Hypothalamus (tissue), 51 donors: ENCODE results near the gene ARFGEF3.

ENCODE experiments used
- DNase-seq, 51 donors: peaks; one replicate each; lab custom pipeline; 2025; lab: John Stamatoyannopoulos, UW

ARFGEF3 gene

DNA sequence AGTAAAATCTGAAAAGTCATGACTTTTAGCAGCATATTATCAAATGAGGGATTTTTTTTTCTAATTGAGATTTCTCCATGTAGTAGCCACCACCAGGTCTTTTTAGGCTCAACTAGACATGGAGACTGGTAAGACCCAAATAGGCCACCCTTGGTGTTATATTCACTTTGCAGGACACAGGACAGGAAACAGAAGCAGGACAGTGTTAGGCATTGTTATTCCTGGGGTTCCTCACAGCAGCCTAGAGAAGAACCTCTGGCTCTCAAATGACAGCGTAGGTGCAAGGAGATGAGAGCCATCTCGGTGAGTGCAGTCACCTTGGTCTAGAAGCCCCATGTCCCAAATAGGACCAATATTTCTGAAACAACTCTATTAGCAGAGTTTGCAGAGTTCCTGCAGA, 75.7 kb downstream of the ARFGEF3 start:
- no peak for DNase-seq

DNA sequence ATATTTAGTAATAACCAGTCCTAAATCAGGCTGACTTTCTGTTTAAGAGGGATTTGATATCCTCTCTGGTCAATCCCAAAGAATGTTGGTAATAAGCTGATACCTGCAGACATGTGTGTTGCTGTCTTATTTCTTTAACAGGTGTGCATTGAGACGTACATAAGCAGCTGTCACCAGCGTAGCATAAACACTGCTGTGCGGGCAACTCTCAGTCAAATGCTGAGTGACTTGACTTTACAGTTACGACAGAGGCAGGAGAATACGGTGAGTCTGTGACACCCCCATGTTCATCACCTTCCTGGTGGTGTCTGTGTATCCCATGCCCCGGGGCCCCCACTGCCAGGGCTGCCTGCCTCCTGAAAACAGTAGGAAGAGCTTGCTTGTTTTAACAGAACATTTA, 76.6 kb downstream of the ARFGEF3 start:
- no peak for DNase-seq

DNA sequence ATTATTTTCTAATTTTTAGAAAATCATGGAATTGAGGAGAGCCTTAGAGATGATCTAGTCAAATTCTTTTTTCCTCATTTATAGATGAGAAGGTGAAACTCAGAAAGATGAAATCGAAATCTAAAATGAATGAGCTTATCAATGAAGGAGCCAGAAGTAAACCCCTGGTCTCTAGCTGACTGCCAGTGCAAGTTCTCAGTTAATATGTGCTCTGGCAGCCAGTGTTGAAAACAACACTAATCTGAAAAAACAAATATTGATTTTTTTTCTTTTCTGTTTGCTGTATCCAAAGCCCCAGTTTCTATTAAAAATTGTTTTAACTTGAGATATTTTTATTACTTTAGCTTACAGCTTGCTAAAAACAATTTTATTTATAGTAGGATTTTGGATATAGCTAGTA, 78.0 kb downstream of the ARFGEF3 start:
- DNase-seq: no peak

DNA sequence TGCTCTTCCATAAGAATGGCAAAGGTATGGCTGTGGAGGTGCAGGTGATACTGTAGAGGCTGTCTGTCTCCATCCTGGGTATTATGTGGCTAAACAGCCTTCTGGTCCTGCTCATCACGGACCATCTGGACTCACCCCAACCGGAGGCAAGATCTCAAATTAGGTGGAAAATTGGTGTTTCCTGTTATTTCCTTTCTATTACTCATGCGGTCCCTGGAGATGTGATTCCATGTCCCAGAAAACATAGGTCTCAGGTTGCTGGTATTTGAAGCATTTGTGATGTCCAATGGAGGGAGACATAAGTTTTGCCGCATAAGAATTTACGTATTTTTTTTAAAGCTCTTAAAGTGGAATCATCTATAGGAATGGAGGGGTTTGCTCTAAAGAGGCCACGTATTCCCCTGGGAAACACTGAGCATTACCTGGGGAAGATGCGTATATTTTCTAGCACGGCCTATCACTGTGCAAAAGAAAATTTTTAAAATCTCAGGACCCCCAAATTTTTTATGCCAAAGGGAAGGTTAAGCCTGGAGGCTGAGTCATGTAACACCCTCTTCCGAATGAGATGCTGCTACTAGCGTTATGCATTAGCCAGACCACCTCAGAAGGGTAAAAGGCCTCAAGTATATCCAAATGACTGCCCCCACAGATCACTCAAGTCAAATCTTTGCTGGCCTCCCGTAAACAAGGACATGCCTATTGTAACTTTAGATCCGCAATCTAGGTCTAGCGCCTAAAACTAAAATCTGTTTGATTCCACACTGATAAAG, 78.9 kb downstream of the ARFGEF3 start:
- no peak for DNase-seq

DNA sequence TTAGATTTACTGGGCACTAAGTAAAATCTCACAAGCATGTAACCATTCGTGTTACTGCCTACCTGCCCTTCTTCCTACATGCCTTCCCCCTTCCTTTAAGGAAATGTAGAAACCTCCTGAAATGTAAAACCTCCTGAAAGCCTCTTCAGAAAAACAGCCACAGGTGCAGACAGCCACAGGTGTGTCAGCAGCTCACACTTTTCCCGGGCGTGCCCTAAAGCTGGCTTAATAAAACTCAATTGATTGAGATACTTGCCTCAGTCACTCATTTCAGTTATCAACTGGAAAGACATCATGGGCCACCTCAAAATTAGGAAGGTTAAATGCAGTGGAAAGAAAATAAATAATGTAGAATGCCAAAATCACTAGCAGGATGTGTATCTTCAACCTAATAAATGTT, 79.6 kb downstream of the ARFGEF3 start:
- DNase-seq: no peak

DNA sequence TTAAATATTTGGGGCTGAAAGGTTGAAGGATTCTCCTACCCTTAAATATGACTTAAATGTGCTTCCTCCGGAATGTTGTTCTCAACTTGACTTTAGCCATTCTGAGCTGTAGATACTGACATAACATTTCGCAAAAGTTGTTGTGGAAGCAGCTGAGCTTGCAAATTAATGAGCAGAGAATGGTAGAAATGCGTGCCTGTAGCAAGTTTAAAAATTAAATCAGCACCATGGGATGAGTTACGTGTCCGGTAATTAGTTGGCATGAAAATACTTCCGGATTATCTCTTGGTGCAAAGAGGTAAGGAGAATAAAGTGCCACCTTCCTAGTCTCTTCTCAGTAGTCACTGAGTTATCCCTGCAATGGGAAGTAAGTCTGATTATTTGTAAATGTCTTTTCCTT, 80.2 kb downstream of the ARFGEF3 start:
- no peak for DNase-seq

DNA sequence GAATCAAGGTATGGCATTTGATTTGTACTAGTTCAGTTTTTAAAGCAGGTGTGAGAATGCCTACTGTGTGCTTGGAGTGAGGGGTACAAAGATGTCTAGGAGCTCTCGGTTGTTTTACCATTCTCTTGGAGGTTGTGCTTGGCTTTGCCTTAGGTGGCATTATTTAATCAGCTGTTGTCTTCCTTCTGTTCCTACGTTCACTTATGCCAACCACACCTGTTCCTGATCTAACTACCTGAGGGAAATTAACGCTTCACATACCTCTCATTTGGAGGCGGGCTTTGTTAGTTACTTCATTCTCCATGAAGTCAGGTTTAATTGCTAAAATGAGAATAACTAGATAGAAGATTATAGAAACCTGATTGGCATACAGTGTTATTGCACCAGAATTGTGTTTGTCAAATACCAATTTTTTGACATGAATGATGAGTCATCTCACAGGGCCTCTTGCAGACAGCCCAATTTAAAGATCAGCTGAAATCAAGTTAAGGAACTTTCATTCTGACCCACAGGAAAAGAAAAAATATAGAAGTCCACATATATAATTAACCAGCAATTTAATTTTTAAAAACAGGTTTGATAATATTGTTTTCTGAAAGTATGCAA, 81.4 kb downstream of the ARFGEF3 start:
- no peak for DNase-seq

DNA sequence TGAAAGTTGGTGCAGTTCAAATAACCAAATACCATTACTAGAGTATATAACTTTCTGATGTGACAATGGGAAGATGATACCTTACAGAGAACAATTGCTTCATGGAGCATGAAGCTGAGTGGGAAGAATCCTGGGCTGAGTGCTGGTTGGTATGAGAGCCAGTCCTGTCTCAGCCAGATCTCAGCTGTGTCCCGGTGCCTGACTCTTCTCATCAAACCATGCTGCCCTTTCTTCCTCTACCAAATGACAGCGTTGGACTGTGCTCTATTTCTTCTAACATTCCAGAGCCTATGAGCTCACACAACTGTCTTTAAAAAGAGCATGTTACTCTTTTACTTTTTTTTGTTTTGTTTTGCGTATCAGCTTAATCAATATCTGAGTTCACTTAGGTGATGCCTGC, 84.0 kb downstream of the ARFGEF3 start:
- no peak for DNase-seq

DNA sequence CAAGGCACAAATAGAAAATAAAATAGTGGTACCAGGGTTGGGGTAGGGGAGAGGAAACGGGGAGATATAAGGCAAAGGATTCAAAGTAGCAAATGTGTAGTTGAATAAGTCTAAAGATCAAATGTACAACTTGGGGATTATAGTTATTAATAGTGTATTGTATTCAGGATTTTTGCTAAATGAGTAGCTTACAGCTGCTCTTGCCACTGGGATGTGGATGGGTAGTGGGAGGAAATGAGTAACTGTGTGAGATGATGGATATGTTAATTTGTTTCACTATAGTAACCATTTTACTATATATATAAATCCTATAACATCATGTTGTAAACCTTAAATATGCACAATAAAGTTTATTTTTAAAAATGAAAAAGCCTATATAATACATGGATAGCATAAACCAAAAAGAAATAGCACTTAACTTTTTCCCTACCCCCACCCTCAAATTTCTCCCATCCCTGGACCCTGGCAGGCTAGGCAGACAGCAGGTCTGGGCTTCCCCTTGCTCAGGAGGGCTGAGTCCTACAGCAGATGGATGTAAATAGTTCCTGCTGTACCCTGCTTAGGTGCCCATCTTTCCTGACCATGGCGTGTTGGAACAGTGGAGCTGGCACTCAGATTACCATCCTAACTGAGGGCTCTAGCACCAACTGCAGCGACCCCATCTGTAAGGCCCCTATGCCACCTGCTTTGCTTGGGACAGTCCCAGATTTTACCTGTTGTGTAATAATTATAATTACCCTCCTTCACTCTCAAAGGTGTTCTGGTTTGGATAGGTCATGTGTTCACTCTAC, 85.1 kb downstream of the ARFGEF3 start:
- no peak for DNase-seq

DNA sequence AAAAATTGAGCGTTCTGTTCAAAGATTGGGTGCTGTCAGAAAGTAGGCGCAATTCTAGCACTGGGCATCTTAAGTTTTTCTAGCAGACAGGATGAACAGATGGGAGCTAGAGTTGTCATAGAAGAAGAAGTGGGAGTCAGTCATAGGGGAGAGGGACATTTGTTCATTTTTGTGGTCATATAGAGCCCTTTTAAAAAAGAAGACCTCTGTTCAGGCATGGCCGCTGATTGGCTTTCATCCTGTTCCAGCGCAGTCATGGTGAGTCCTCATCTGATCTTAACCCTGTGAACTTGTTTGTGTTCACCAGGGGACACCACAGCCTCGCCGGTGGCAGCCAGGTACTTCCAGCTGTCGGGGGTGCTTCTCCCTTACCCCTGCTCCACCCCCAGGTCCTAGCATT, 86.3 kb downstream of the ARFGEF3 start:
- no peak for DNase-seq

DNA sequence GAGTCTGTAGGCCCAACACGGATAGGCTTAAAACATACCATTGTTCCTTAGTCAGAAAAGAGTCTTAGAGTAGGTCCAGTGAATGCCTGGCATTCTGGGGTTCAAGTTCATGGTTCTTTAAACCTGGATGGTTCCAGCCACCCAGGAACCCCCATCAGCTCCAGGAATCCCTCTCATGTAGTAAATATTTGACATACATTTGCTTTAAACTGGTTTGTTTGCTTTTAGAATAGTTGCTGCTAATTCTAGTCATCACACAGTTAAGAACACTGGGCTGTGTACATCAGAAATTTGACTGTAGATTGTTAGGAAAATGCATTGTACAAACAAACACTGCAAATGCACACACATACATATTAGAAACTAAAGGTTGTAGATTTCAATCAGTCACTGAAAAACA, 87.1 kb downstream of the ARFGEF3 start:
- DNase-seq: no peak

DNA sequence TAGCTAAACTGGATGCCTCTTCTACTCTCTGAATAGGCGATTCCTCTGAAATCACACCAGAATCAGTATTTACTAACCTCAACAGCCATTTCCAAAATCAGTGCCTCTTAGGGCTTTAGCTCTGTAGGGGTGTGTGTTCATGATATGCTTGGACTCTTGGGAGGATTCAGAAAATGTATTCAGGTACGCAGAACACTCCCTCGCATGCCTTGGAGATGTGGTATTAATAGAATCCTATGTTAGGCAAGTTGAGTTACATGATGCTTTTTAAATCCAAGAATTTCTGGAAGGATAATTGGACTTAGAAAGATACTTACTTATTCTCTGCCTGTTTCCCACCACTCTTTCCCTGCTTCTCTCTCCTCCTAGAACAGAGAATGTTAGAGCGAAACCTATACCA, 88.3 kb downstream of the ARFGEF3 start:
- DNase-seq: peak in 1 of 51 donors; percentile 26

DNA sequence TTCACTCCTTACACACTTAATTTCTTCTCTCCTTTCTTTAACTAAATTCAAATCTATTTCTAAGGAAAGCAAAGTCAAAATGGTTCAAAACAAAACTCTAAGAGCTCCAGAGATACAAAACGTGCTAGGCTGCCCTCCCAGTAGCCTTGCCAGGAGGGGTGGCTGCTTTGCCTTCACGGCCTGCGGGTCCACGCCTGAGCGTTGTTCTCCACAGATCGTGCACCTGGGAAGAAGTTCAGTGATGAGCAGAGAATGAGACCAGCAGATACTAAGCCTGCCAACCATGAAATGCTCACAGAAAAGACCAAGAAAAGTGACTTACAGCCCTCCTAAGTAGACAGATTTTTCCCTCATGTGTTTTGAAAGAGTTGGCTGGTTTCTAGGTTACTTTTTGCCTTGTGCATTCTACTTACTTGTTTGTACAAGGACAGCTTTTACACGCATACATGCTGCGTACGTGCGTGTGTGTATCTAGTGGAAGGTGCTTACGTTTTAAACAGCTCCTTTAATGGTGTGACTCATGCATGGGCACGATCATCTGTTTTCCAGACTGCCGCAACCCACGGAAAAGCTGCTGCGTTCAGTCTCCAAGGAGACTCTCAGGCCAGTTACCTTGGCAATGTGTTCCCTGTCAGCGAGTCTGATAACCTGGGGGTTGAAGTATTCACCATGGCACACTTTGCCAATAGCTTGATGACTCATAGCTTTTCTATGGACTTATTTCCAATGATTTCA, 88.9 kb downstream of the ARFGEF3 start:
- DNase-seq: peak in 17 of 51 donors; percentile 6 to 74 (median 16)

DNA sequence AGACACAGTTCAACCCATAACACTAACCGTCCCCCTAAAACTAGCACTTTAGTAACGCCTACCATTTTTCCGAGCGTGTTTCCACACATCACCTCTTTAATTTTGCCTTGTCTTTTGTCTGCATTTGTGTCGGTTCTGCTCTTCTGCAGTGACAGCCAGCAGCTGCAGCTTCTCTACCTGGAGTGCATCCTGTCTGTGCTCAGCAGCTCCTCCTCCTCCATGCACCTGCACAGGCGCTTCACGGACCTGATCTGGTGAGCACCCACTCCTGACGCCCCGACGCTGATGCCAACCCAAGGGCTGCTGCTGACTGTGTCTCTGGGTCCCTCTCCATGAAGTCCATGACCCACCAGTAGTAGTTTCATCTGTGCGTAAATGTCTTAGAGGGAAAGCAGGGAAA, 92.0 kb downstream of the ARFGEF3 start:
- DNase-seq: peak in 1 of 51 donors; percentile 23

DNA sequence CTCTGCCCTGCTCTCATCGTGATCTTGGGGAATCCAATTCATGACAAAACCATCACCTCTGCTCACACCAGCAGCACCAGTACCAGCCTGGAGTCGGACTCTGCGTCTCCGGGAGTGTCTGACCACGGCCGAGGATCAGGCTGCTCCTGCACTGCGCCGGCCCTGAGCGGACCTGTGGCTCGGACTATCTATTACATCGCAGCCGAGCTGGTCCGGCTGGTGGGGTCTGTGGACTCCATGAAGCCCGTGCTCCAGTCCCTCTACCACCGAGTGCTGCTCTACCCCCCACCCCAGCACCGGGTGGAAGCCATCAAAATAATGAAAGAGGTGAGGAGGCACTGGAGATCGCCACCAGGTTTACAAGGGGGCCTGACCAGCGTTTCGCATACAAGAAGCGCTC, 93.7 kb downstream of the ARFGEF3 start:
- DNase-seq: no peak

DNA sequence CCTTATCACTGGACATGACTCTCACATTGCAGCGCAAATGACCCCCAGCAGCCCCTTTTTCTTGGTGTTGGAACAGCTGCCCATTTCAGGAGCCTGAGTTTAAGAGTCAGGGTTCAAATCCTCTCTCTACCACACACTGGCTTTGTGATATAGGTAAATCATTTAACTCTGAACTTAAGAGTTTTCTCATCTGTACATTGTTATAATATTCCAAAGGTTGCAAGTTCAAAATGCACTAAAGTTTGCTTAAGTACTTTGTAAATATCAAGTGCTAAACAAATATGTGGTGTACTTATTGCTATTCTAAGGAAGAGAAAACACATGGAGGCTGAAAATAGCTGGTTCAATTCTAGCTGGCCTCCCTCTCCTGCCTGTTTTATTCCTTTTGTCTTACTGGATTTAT, 95.9 kb downstream of the ARFGEF3 start:
- DNase-seq: no peak

DNA sequence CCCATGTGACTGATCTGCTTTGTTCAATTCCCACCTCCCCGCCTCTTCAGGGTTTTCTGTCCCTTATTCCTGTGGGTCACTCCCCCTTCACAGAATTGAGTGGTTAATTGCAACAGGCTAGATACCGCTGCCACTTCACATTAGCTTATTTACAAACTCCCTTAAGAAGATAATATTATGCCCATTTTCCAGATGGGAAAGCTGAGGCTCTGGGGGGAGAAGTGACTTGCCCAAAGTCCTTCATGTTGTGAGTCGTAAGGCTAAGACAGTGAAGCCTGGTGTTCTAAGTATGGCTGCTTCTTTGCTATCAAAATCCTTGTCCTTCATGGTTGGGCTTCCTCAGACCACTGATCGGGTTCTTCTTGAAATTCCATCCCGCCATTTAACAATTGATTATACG, 96.5 kb downstream of the ARFGEF3 start:
- no peak for DNase-seq

DNA sequence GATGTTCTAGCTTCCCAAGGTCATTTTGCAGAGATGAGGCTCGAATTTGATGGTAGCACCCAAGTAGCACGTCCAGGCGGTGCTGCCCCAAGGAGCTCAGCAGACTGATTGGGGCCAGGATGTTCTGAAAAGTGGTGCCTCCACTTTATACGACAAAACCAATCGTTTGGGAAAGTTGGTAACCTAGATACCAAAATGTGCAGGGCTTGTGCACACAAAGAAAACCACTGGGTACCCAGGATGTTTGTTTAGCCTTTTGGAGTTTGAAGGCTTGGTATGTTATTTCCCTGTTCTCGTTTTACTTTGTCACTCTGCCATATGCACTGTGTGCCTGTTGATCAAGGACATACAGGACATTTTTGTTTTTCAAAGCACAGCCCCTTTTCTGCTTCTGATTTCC, 97.3 kb downstream of the ARFGEF3 start:
- DNase-seq: no peak

DNA sequence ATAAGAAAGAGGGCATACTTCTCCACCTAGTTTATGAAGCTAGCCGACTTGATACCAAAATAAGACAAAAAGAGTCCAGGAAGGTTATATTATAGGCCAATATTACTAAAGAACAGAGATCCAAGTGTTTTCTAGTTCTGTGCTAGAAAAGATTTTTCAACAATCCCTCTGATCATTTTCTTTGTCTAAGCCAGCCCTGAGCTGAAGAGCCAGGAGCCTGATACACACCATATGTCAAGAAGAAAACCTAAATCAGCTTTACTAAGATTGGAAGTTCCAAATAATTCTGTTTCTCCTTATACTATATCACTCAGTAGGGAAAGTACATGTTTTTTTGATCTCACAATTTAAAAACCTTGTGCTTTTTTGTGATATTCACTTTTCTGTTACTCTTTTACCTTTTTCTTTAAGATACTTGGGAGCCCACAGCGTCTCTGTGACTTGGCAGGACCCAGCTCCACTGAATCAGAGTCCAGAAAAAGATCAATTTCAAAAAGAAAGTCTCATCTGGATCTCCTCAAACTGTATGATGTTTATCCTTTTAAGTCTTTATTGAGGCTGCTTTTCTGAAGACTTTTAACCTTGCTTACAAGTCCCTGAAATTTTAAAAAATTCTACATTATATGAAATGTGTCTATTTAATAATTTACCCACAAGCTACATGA, 99.5 kb downstream of the ARFGEF3 start:
- no peak for DNase-seq

DNA sequence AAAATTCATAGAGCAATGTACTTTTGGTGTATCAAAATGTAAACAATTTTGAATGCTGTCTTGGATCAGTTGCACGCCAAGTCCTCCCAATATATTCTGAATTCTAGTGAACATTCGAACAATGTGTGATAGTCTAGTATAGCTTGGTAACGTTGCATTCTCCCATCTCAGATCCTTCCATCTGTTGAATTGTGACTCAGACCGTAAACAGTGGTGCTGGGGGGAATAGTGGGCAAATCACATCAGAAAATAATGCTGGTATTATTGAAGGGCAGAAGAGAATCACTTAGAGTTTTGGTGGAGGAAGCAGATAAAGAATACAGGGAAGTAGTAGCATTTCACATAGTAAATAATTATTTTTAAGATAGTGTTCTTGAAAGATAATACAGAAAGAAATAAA, 102.2 kb downstream of the ARFGEF3 start:
- peak in 1 of 51 donors; percentile 46 for DNase-seq
